BJ (cell line): ENCODE data around the gene PRKAR2B. TPM values are rescaled to one million over a fixed set of nuclear protein-coding genes. Genes with fewer than 3 reads are reported as not detected.
A peak's percentile ranks its signal among the peaks of the same experiment; 100 is the strongest.

Experiments
- CTCF ChIA-PET: fragments of 350-600 bp; formaldehyde crosslinking; extraction: SDS; loops from one replicate; lab custom pipeline; 2021; ENCODE audit warnings: antibody characterized with exemption, inconsistent platforms; lab: Yijun Ruan, JAX
- POLR2A ChIA-PET: fragments of 300-600 bp; sonication (Branson Sonifier 250); formaldehyde crosslinking; extraction: SDS; loops from one replicate; lab custom pipeline; 2021; ENCODE audit warnings: antibody characterized with exemption; lab: Charles Lee
- DNase-seq: peaks from one replicate; pipeline ENCODE4 v3.0.0-alpha.2; 2011; ENCODE audit warnings: low read depth
- H3K27me3 ChIP-seq: 2 replicates; pipeline ENCODE4 v1.6.0; 2011; ENCODE audit warnings: low read length; ENCODE audit not compliant: control insufficient read depth, insufficient read depth
- H3K36me3 ChIP-seq: 2 replicates; pipeline ENCODE4 v1.5.1; 2011; ENCODE audit warnings: low read length; ENCODE audit not compliant: control insufficient read depth, insufficient read depth
- H3K4me3 ChIP-seq: 2 replicates; pipeline ENCODE4 v1.5.1; 2011; ENCODE audit warnings: low read depth, mild to moderate bottlenecking, control low read depth, low read length
- CTCF ChIP-seq: IDR thresholded peaks from 2 replicates; pipeline ENCODE4 v1.5.1; 2011; ENCODE audit warnings: low read depth, mild to moderate bottlenecking, control low read depth, inconsistent platforms, low read length, moderate library complexity; ENCODE audit not compliant: insufficient read depth
- polyA plus RNA-seq: library from polyadenylated mRNA; depleted of rRNA; stranded (reverse); fragments of >200 nt; gene quantifications from 2 replicates; pipeline ENCODE4 v1.2.3, GENCODE V29; 2011

The PRKAR2B gene
- polyA plus RNA-seq, 1 experiment, result 2.6 TPM

- no peak for DNase-seq
- H3K36me3 ChIP-seq, result no peaks in the 10 kb centered on the region; the same call in 1 of the 2 replicates
- TF ChIP-seq CTCF, result peak; percentile 1; the same call in 1 of the 2 replicates
- no peaks in the 10 kb centered on the region for H3K27me3 ChIP-seq
- ChIA-PET POLR2A (interaction anchor here (0.5 to 0.7 kb wide), 2 partner anchors 510 to 627 kb away, joined by 3 to 7 read pairs; no protein-coding TSS in a partner anchor), CTCF (interaction anchor here (3.1 kb wide), 1 partner anchor 22 kb away, joined by 22 read pairs; no protein-coding TSS in a partner anchor)
- peak overlapping the region; percentile 100 for H3K4me3 ChIP-seq
Observed at GRCh38 chr7:107170051-107170915, 125.8 kb downstream of the PRKAR2B start.

GRCh38 chr7:107171496-107171895, 127.0 kb downstream of the PRKAR2B start:
- Histone ChIP-seq H3K4me3 (no peak overlapping the region), H3K27me3 (no peaks in the 10 kb centered on the region), H3K36me3 (no peaks in the 10 kb centered on the region; the same call in 1 of the 2 replicates)
- no peak for DNase-seq
- TF ChIP-seq CTCF, result no peak
- ChIA-PET CTCF (interaction anchor here (0.9 kb wide), 1 partner anchor 572 kb away, joined by 3 read pairs; no protein-coding TSS in a partner anchor), POLR2A (no interaction called here)

- ChIA-PET POLR2A (no interaction called here), CTCF (no interaction called here)
- no peak overlapping the region for H3K4me3 ChIP-seq
- DNase-seq, result no peak
- H3K27me3 ChIP-seq, result no peaks in the 10 kb centered on the region
- no peaks in the 10 kb centered on the region; the same call in 1 of the 2 replicates for H3K36me3 ChIP-seq
- TF ChIP-seq CTCF, result no peak
Observed at GRCh38 chr7:107172276-107173032, 127.9 kb downstream of the PRKAR2B start.

DNA sequence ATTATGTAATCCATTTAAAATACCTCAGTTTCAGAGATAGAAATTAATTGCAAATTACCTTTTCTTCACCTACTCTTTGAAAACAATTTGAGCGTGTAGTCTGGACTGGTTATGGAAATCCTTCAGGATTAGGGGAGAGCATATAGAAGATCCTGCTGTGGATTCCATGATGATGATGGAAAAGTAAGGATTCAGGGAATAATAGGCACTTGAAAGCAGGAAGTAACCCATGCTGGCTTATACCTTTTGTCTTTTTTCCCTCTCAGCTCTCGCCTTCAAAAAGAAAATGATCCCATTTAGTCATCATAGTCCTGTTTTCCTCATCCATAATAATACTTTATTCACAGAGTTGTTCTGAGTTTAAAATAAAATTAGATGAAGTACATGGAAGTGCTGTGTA, 128.7 kb downstream of the PRKAR2B start:
- POLR2A ChIA-PET, result no interaction called here
- H3K27me3 ChIP-seq, result no peaks in the 10 kb centered on the region
- DNase-seq, result no peak
- CTCF ChIA-PET, result no interaction called here
- no peaks in the 10 kb centered on the region; the same call in 1 of the 2 replicates for H3K36me3 ChIP-seq
- no peak for TF ChIP-seq CTCF
- no peak overlapping the region for H3K4me3 ChIP-seq
